ENCODE results near the gene ARHGEF18. TPM values are rescaled to one million over a fixed set of nuclear protein-coding genes. Genes with fewer than 3 reads are reported as not detected.

The ARHGEF18 gene
- total RNA-seq, 4 donors from 2014 or later, result 21.3 to 45.2 (median 30.4) TPM

DNA sequence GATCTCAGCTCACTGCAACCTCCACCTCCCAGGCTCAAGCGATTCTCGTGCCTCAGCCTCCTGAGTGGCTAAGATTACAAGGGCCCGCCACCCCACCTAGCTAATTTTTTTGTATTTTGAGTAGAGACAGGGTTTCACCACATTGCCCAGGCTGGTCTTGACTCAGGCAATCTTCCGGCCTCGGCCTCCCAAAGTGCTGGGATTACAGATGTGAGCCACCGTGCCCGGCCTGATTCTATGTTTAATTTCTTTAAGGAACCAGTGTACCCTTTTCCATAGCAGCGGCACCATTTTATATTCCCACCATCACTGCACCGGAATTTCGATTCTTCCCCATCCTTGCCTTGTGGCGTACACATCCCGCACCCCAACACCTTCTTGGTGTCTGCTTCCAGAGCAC, 36.8 kb upstream of the ARHGEF18 start:
- TF ChIP-seq EP300 (IDR thresholded peaks at IDR 0.05) (no peak), POLR2AphosphoS5 (IDR thresholded peaks at IDR 0.05) (no peak), POLR2A (IDR thresholded peaks at IDR 0.05) (no peak)
- TF ChIP-seq, protein P1, sequence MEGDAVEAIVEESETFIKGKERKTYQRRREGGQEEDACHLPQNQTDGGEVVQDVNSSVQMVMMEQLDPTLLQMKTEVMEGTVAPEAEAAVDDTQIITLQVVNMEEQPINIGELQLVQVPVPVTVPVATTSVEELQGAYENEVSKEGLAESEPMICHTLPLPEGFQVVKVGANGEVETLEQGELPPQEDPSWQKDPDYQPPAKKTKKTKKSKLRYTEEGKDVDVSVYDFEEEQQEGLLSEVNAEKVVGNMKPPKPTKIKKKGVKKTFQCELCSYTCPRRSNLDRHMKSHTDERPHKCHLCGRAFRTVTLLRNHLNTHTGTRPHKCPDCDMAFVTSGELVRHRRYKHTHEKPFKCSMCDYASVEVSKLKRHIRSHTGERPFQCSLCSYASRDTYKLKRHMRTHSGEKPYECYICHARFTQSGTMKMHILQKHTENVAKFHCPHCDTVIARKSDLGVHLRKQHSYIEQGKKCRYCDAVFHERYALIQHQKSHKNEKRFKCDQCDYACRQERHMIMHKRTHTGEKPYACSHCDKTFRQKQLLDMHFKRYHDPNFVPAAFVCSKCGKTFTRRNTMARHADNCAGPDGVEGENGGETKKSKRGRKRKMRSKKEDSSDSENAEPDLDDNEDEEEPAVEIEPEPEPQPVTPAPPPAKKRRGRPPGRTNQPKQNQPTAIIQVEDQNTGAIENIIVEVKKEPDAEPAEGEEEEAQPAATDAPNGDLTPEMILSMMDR (IDR thresholded peaks at IDR 0.05), result no peak
- H3K4me1 ChIP-seq, result no peaks in the 10 kb centered on the region
- 94 to 97% methylated on average over 5 to 10 of the region's 12 CpGs for WGBS, 2 donors (ENCODE audit: low coverage in 1 of 2)
- H3K27me3 ChIP-seq, result no peaks in the 10 kb centered on the region
- H3K4me3 ChIP-seq, result no peak overlapping the region
- H3K9me3 ChIP-seq, result no peaks in the 10 kb centered on the region
- no peaks in the 10 kb centered on the region for H3K36me3 ChIP-seq
- H3K27ac ChIP-seq, result no peak overlapping the region
- no peak for ATAC-seq

DNA sequence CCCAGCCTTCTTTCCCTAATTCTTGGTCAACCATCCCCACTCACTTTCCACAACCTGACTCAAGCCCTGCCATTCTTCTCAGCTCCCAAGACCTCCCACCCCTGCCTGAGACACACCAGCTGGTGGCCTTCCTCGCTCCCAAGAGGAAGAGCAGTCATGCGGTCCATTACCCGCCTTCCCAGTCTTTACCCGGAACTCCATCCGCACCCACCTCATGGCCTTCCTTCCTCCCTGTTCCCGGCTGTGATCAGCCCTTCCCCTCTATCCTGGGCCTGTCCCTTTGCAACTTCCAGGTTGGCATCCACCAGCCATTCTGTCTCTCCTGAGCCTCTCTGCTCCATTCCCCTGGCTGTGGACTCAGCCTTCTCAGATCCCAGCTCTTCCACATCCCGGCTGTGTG, 35.9 kb upstream of the ARHGEF18 start:
- Histone ChIP-seq H3K36me3 (no peaks in the 10 kb centered on the region), H3K4me3 (no peak overlapping the region), H3K27me3 (no peaks in the 10 kb centered on the region), H3K4me1 (no peaks in the 10 kb centered on the region), H3K27ac (no peak overlapping the region), H3K9me3 (peaks cover 0 to under 1% (median 0%) of the 10 kb centered on the region in 3 donors)
- 80 to 87% methylated on average over 4 to 6 of the region's 7 CpGs for WGBS, 2 donors (ENCODE audit: low coverage in 1 of 2)
- TF ChIP-seq, protein P1 (IDR thresholded peaks at IDR 0.05), result no peak
- TF ChIP-seq POLR2A (IDR thresholded peaks at IDR 0.05) (no peak), POLR2AphosphoS5 (IDR thresholded peaks at IDR 0.05) (no peak)
- ATAC-seq, result no peak

DNA sequence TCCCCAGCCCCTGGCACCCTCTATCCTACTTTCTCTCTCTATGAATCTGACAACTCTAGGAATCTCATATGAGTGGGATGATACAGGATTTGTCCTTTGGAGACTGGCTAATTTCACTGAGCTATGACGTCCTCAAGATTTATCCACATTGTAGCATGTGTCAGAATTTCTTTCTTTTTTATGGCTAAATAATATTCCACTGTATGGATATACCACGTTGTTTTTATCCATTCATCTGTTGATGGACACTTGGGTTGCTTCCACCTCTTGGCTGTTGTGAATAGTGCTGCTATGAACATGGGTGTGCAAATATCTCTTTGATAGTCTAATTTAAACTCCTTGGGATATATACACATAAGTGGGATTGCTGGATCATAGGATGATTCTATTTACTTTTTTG, 30.6 kb upstream of the ARHGEF18 start:
- TF ChIP-seq, protein P1 (IDR thresholded peaks at IDR 0.05), result no peak
- TF ChIP-seq POLR2AphosphoS5 (IDR thresholded peaks at IDR 0.05) (no peak), EP300 (IDR thresholded peaks at IDR 0.05) (no peak), POLR2A (IDR thresholded peaks at IDR 0.05) (no peak)
- H3K27me3 ChIP-seq, result no peaks in the 10 kb centered on the region
- 44% methylated on average over 2 of the region's 2 CpGs for WGBS, 2 donors (ENCODE audit: low coverage in 1 of 2)

DNA sequence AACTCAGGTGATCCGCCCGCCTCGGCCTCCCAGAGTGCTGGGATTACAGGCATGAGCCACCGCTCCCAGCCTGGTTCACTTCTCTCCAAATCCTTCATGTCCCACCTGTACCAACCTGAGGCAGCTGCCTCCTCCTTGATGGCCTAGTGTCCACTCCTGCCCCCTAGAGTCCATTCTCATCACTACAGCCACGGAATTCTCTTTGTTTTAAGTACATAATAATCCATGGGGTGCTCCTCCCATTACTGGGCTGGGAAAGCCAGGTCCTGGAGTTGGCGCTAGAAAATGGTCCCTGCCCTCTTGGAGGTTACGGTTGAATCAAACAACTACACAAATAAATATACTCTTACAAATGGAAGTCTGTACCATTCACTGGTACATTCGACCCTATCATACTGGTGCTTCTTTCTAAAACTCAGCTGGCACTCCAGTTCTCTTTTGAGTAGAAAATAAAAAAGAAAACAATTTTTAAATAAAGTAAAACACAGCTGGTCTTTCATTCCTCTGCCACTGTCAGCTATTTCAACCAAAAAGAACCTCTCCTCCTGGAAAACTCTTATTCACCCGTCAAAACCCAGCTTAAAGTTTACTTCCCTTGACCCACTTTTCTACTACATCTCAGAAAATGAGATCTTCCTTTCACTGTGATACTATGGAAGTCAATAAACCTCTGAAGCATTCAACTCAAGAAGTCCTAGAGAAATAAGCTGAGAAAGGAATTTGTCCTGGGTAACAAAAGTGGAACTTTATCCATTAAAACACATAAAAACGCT, 22.4 kb upstream of the ARHGEF18 start:
- WGBS, 2 donors (ENCODE audit: low coverage in 1 of 2), result 70 to 79% methylated on average over 4 to 10 of the region's 10 CpGs
- ATAC-seq, result no peak
- H3K27ac ChIP-seq, result no peak overlapping the region

More for the DNA sequence above, 30.6 kb upstream of the ARHGEF18 start:
- ATAC-seq, result no peak
- no peaks in the 10 kb centered on the region for H3K36me3 ChIP-seq
- no peak overlapping the region for H3K27ac ChIP-seq
- no peaks in the 10 kb centered on the region for H3K4me1 ChIP-seq
- no peak overlapping the region for H3K4me3 ChIP-seq
- H3K9me3 ChIP-seq, result peaks cover 0 to 5% (median 0%) of the 10 kb centered on the region in 3 donors

More for the DNA sequence above, 22.4 kb upstream of the ARHGEF18 start:
- Histone ChIP-seq H3K9me3 (peaks cover 0 to 10% (median 0%) of the 10 kb centered on the region in 3 donors), H3K4me3 (no peak overlapping the region), H3K4me1 (no peaks in the 10 kb centered on the region), H3K27me3 (no peaks in the 10 kb centered on the region), H3K36me3 (no peaks in the 10 kb centered on the region)
- TF ChIP-seq, protein P1 (IDR thresholded peaks at IDR 0.05), result peak in 1 of 4 experiments; percentile 20
- TF ChIP-seq POLR2A (IDR thresholded peaks at IDR 0.05), result no peak

Data from gastroesophageal sphincter (tissue), 4 donors.